ENCODE results near the gene SH3BGRL2.
"Not testable (repeated sequence)": the region's sequence is repeated elsewhere in the genome, so short reads cannot be mapped to it uniquely, and the experiment has no call there.

Gene SH3BGRL2

DNA sequence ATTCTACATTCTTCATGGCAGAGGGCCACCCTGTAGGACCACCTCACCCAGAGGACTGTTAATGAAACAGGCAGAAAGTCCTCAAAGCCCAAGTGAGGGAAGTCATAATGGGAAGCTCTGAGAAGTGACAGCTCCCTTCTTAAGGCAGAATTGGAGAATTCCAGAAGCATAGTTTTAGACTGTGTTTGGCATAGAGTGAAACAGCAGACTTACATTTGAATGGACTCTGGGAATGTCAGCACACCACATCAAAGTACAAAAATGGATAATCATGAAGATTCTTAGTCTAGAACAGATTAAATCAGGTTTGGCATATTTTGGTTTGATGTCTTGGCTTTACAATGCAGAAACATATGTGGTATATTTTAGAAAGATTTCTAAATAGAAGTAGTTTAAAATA lies 17.9 kb downstream of the SH3BGRL2 start:
- no peak for DNase-seq

DNA sequence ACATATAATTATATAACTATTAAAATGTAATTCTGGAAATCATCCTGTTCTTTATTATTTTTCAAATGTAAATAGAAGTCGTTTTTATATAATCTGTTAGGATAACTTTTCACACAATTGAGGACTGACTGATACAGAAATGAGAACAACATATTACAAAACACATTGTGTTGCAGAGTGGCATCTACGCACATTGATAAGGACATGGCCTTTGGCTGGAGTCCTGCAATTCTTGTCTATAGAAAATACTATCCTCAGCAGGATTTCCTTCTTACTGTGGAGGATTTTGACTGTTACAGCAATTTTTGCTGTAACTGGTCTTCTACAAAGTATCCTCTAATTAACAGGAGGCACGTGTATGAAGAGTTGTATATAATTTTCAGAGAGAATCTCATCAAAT lies 19.8 kb downstream of the SH3BGRL2 start:
- no peak for DNase-seq

DNA sequence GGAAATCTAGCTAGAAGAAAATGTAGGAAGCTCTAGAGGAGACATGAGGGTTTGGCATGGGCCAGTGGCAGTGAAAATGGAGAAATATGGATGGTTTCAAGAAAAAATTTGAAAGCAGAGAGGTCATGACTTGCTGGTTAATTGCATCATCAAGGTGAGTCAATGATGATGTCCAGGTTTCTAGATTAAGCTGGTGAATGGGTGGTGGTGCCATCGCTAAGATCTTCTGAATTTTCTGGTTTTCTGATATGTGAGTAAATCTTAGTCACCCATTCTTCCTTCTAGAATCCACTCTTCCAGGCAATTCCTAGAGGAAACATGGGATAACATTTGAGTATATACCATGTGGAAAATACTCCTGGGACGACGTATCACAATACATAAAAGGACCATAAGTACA lies 25.0 kb downstream of the SH3BGRL2 start:
- no peak for DNase-seq

GRCh38 chr6:79657238-79657637 lies 26.1 kb downstream of the SH3BGRL2 start:
- no peak for DNase-seq

- not testable (repeated sequence) for DNase-seq
Observed at GRCh38 chr6:79663655-79664054, 32.5 kb downstream of the SH3BGRL2 start.

DNA sequence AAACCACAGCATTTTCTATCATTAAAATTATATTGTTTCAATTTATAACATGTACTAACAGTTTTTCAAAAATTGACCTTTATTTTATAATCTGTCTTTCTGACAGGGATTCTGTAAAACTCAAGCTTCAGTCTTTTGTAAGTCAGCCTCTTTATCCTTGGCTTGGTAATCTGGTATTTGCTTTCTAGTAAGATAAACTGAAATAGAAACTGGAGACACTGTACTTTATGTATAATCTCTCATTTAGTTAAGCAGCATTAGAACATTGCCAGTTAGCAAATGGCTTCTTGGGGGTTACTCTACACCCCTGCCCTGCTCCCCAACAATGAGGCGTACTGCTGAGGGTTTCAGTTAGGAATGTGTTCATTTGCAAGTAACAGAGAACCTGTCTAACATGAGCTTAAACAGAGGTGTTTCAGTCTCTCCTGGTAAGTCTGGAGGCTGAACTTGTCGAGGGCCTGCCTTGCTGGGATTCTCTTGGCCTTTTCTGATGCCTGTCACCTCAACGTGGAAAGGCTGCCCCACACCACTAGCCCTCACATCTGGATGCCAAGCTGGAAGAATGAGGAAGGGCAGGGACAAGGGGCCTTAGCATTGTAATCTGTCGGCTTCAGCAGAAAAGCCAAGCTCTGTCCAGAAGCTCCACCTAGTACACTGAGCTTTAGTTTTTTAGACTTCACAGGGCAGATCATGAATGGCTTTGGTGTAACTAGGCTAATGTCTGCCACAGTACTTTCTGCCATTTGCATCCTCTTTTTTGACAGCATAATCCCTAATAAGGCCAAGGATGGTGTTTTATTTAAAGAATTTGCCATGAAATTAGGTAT lies 34.8 kb downstream of the SH3BGRL2 start:
- no peak for DNase-seq

GRCh38 chr6:79666634-79667033 lies 35.5 kb downstream of the SH3BGRL2 start:
- DNase-seq: no peak

DNA sequence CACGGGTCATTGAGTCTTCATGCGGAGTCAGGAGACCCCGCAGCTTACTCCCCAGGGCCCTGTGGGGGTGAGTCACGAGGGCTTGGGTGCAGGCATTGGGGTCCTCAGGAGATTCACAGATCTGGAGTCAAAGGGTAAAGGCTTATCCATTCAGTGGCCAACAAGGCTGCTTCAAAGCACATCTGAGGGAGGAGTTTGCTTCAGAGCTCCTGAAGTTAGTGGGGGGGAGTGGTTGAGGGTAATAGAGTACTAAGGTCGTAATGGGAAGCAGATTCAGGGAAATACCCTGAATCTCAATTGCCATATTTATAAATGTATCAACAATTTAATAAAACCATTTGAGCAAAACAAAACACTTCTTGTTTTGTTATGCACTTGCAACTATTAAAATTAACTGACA lies 37.3 kb downstream of the SH3BGRL2 start:
- no peak for DNase-seq

DNA sequence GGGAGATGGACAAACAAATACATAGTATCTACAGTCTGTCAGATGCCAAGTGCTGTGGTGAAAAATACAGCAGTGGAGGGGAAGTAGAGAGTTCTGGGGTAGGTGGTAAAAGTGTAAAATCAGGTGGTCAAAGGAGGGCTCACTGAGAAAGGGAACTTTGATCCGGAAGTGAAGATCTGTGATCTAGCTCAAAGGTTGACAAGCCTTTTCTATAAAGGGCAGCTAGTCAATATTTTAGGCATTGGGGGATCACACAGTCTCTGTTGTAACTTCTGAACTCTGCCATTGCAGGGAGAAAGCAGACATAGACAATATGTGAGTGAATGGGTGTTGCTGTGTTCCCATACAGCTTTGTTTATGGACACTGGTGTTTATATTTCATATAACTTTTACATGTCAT lies 38.6 kb downstream of the SH3BGRL2 start:
- no peak for DNase-seq

GRCh38 chr6:79670789-79671188 lies 39.7 kb downstream of the SH3BGRL2 start:
- no peak for DNase-seq

- no peak for DNase-seq
Observed at GRCh38 chr6:79671600-79672266, 40.6 kb downstream of the SH3BGRL2 start.

DNA sequence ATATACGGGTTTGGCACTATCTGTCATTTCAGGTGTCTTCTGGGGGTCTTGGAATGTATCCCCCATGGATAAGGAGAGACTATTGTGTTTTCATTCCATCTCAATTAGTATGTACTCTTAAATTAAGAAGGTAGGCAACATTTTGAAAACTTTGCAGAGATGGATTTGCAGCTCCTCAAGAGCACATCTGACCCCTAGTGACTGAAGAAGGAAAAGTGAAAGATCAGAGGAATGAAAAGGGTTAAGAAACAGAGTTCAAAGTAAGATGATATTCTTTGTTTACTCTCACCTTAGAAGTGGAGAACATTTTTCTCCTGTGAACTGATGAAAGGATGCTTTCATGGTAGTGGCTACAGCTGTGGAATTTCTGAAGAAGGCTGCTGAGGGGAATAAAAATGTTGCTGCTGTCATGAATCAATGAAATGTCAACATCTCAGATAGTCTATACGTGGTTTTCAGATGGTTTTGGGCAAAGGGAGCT lies 41.5 kb downstream of the SH3BGRL2 start:
- DNase-seq: peak; percentile 32

DNA sequence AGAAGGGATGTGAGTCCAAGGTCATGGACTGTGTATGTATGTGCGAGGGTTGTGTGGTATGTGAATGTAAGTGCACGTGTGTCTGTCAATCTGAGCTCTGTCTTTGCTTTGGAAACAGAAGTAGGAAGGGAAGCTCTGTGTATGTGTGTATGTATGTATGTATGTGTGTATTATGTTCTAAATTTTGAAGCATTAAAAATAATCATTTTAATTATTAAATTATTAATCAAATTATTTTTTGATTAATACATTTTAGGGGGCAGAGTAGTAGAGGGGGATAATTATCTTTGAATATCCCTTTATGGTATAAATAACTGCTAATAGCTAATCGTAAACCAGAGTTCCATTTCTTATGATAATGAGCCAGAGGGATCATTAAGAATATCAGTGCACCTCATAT lies 42.8 kb downstream of the SH3BGRL2 start:
- DNase-seq: no peak

DNA sequence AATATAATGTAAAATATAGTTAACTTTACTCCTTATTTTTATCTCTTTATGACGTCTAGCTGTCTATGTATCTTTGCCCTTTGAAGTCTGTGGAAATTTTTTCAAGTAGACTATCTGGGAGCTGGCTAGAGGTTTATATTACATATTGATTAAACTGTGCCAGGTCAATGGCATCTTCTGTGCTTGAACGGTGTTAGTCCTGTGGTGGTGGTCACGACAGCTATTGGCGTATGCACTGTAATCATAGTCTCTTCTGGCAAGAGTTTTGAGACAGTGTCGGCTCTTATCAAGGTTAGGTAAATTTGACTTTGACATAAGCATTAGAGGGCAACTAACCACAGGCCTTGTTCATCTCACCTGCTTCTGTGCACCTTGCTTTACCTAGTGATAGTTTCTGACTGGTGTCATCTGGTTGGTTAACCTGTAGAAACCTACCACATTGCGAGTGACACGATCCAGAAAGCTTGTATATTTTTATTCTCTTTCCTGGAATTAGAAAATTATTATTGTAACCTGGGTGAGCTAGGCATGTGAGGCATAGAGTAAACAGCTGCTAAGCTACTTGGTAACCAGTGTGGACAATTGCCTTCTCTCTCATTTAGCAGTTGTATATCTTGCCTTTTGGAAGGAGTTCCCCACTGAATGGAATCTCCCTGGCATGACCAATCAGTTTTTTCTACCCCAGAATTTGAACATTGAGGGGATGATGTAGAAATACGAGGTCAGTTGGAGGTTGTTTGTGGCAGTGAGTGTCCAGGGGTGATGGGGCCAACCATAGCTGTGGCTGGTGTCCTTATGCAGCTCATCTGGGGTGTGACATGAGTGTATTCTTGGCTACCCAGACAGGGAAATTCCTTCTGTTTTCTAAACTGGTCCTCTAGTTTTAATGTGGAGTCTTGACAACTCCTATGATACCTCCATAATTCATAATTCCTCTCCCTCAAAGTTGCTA lies 45.9 kb downstream of the SH3BGRL2 start:
- DNase-seq: no peak

DNA sequence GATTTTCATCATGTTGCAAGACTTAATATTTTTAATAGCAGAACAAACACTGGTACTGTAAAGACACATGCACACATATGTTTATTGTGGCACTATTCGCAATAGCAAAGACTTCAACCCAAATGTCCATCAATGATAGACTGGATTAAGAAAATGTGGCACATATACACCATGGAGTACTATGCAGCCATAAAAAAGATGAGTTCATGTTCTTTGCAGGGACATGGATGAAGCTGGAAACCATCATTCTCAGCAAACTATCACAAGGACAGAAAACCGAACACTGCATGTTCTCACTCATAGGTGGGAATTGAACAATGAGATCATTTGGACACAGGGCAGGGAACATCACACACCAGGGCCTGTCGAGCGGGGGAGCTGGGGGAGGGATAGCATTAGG lies 51.6 kb downstream of the SH3BGRL2 start:
- DNase-seq: not testable (repeated sequence)

DNA sequence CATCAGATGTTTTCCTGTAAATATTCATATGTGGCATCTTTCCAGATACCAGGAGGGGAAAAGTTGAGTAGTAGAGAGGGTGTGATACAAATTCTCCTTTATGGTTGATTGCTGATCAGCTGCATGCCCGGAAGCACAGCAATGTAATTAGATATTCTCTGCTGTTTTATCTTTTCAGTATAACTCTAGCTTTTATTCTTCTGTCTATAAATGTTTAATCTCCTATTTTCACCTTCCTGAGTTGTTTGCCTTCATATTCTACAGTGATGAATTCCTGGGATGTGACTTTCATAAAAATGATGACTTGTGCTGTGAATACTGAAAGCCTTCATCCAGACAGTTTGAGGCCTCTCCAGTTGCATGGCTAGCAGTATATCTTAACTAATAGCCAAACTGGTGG lies 53.7 kb downstream of the SH3BGRL2 start:
- no peak for DNase-seq

- no peak for DNase-seq
Observed at GRCh38 chr6:79686707-79687309, 55.7 kb downstream of the SH3BGRL2 start.

DNA sequence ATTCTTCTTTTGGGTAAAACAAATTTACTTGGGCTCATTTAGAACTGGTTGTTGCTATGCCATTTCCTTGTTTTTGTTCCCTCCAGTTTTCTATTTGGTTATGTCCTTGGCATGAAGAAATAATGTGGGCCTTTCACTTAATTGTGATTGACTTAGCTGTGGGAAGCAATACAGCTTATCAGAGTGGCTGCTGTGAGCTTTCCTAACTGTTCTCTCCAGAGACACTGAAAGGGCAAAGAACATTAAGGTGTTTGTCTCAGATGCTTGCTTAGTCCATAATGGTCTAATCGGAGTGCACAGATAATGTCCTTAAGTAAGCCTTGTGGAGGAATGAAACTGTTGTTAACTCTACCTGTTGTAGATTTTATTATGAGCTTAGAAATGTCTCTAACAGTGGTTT lies 56.6 kb downstream of the SH3BGRL2 start:
- DNase-seq: no peak

GRCh38 chr6:79694156-79694555 lies 63.0 kb downstream of the SH3BGRL2 start:
- no peak for DNase-seq

- no peak for DNase-seq
Observed at GRCh38 chr6:79694623-79695343, 63.7 kb downstream of the SH3BGRL2 start.

- DNase-seq: no peak
Observed at GRCh38 chr6:79697430-79697829, 66.3 kb downstream of the SH3BGRL2 start.

DNA sequence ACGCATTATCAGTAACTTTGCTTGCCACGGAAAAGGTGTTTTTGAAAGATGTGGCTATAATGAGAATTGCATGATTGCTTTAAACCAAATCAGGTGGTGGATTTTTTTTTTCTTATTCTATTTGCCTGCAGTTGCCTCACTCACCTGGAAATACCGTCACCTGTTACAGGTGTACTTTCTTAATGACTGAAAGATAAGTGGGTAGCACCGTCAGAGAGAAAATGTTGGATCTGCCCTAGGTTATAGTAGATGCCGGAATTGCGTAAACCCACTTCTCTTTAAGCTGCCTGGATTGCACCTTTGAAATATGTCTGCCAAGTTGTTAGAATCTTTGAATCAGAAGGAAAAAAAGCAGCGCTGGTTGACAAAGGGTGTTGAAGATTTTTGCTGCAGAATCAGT lies 68.5 kb downstream of the SH3BGRL2 start:
- DNase-seq: no peak

Data from fibroblast of skin of abdomen (primary cell).